ENCODE data around the gene SYS1. TPM values are rescaled to one million over a fixed set of nuclear protein-coding genes. Genes with fewer than 3 reads are reported as not detected.

Gene SYS1
- total RNA-seq, 4 donors from 2014 or later: 28.2 to 48.4 (median 42.5) TPM

GRCh38 chr20:45317826-45318225, 45.1 kb upstream of the SYS1 start:
- H3K27ac ChIP-seq (replicated peaks in 1 of 4): no peak overlapping the region
- intact Hi-C loops (cut with DNase I): loop anchor here (2.0 kb wide), 2 partner anchors 57 to 453 kb away; no protein-coding TSS in a partner anchor
- no peak overlapping the region for H3K4me3 ChIP-seq
- no peaks in the 10 kb centered on the region for H3K36me3 ChIP-seq
- no peak for DNase-seq (ENCODE audit: extremely low spot score)
- WGBS: 73% methylated on average over 3 of the region's 3 CpGs
- peaks cover 0 to 14% (median 4%) of the 10 kb centered on the region in 4 donors for H3K4me1 ChIP-seq
- H3K27me3 ChIP-seq: peaks cover 0 to 51% (median 9%) of the 10 kb centered on the region in 4 donors
- TF ChIP-seq EP300 (IDR thresholded peaks at IDR 0.05): no peak
- TF ChIP-seq POLR2AphosphoS5 (IDR thresholded peaks at IDR 0.05): no peak
- no peak for TF ChIP-seq POLR2A (IDR thresholded peaks at IDR 0.05; ENCODE audit: low read depth)
- TF ChIP-seq CTCF (IDR thresholded peaks at IDR 0.05): no peak
- no peaks in the 10 kb centered on the region for H3K9me3 ChIP-seq

GRCh38 chr20:45318386-45318939, 44.5 kb upstream of the SYS1 start:
- H3K9me3 ChIP-seq: no peaks in the 10 kb centered on the region
- H3K27ac ChIP-seq (replicated peaks in 1 of 4): no peak overlapping the region
- WGBS: 60% methylated on average over 5 of the region's 7 CpGs
- intact Hi-C loops (cut with DNase I): loop anchor here (2.0 kb wide), 2 partner anchors 56 to 452 kb away; no protein-coding TSS in a partner anchor
- peaks cover 0 to 45% (median 9%) of the 10 kb centered on the region in 4 donors for H3K27me3 ChIP-seq
- H3K4me1 ChIP-seq: peaks cover 0 to 14% (median 4%) of the 10 kb centered on the region in 4 donors
- no peak for DNase-seq (ENCODE audit: extremely low spot score)
- no peak for TF ChIP-seq CTCF (IDR thresholded peaks at IDR 0.05)
- TF ChIP-seq POLR2A (IDR thresholded peaks at IDR 0.05; ENCODE audit: low read depth): no peak
- TF ChIP-seq POLR2AphosphoS5 (IDR thresholded peaks at IDR 0.05): no peak
- TF ChIP-seq EP300 (IDR thresholded peaks at IDR 0.05): no peak
- H3K4me3 ChIP-seq: no peak overlapping the region
- H3K36me3 ChIP-seq: no peaks in the 10 kb centered on the region

- H3K36me3 ChIP-seq: no peaks in the 10 kb centered on the region
- intact Hi-C loops (cut with DNase I): loop anchor here (2.0 kb wide), 2 partner anchors 56 to 452 kb away; no protein-coding TSS in a partner anchor
Measured at GRCh38 chr20:45318948-45319347, 44.0 kb upstream of the SYS1 start.

GRCh38 chr20:45320948-45321595, 41.9 kb upstream of the SYS1 start:
- no peak for TF ChIP-seq CTCF (IDR thresholded peaks at IDR 0.05)
- TF ChIP-seq POLR2AphosphoS5 (IDR thresholded peaks at IDR 0.05): no peak
- no peak for TF ChIP-seq EP300 (IDR thresholded peaks at IDR 0.05)
- no peak for TF ChIP-seq POLR2A (IDR thresholded peaks at IDR 0.05; ENCODE audit: low read depth)
- DNase-seq (ENCODE audit: extremely low spot score): no peak
- 92% methylated on average over 5 of the region's 5 CpGs for WGBS
- H3K36me3 ChIP-seq: peaks cover 0 to 16% (median 13%) of the 10 kb centered on the region in 4 donors
- peaks cover 0 to 19% (median 7%) of the 10 kb centered on the region in 4 donors for H3K27me3 ChIP-seq
- H3K4me1 ChIP-seq: peaks cover 0 to 13% (median 3%) of the 10 kb centered on the region in 4 donors
- no peak overlapping the region for H3K27ac ChIP-seq (replicated peaks in 1 of 4)
- no peaks in the 10 kb centered on the region for H3K9me3 ChIP-seq
- intact Hi-C loops (cut with DNase I): loop anchor here (2.0 kb wide), 1 partner anchor 116 kb away; no protein-coding TSS in a partner anchor
- no peak overlapping the region for H3K4me3 ChIP-seq

More at GRCh38 chr20:45318948-45319347, 44.0 kb upstream of the SYS1 start:
- TF ChIP-seq EP300 (IDR thresholded peaks at IDR 0.05) (no peak), POLR2AphosphoS5 (IDR thresholded peaks at IDR 0.05) (no peak), CTCF (IDR thresholded peaks at IDR 0.05) (no peak), POLR2A (IDR thresholded peaks at IDR 0.05; ENCODE audit: low read depth) (no peak)
- Histone ChIP-seq H3K27ac (replicated peaks in 1 of 4) (no peak overlapping the region), H3K4me3 (no peak overlapping the region), H3K4me1 (peaks cover 0 to 14% (median 4%) of the 10 kb centered on the region in 4 donors), H3K27me3 (peaks cover 0 to 41% (median 9%) of the 10 kb centered on the region in 4 donors), H3K9me3 (no peaks in the 10 kb centered on the region)
- WGBS: 78% methylated on average over 2 of the region's 2 CpGs
- no peak for DNase-seq (ENCODE audit: extremely low spot score)

Measured in esophagus muscularis mucosa (tissue), 4 donors.